HepG2 (cell line): ENCODE results near the gene TEAD1. TPM values are rescaled to one million over a fixed set of nuclear protein-coding genes. Genes with fewer than 3 reads are reported as not detected.
A peak's percentile ranks its signal among the peaks of the same experiment; 100 is the strongest.

Experiments
- CHCHD3 ChIP-seq: sonication (generic); formaldehyde crosslinking; IDR thresholded peaks from 2 replicates; pipeline ENCODE4 v1.8.0; 2022; ENCODE audit warnings: mild to moderate bottlenecking, missing genetic modification reagents, moderate library complexity
- IRF2 ChIP-seq: IDR thresholded peaks from 2 replicates; pipeline ENCODE4 v1.6.1; 2018; ENCODE audit warnings: missing genetic modification reagents, missing compliant biosample characterization
- KLF15 ChIP-seq: sonication (generic); formaldehyde crosslinking; IDR thresholded peaks from 2 replicates; pipeline ENCODE4 v1.8.1; 2023; ENCODE audit warnings: borderline replicate concordance, mild to moderate bottlenecking, inconsistent platforms, missing genetic modification reagents, mixed read lengths
- SOX5 ChIP-seq: IDR thresholded peaks from 2 replicates; pipeline ENCODE4 v1.6.1; 2016; ENCODE audit warnings: borderline replicate concordance
- TBL1XR1 ChIP-seq: fragments of 150-350 bp; IDR thresholded peaks from 2 replicates; pipeline ENCODE4 v1.6.1; 2014; ENCODE audit warnings: borderline replicate concordance, low read length; ENCODE audit not compliant: partially characterized antibody
- TP53 ChIP-seq: sonication (generic); formaldehyde crosslinking; conservative IDR thresholded peaks from 2 replicates; pipeline ENCODE4 v1.4.0; 2020; ENCODE audit warnings: missing genetic modification reagents
- ZNF484 ChIP-seq: sonication (generic); formaldehyde crosslinking; IDR thresholded peaks from 2 replicates; pipeline ENCODE4 v1.5.1; 2020; ENCODE audit warnings: mild to moderate bottlenecking, low read depth, missing genetic modification reagents, borderline replicate concordance
- ZNF547 ChIP-seq: sonication (generic); formaldehyde crosslinking; IDR thresholded peaks from 2 replicates; pipeline ENCODE4 v1.5.1; 2020; ENCODE audit warnings: mild to moderate bottlenecking, missing genetic modification reagents
- ZNF720 ChIP-seq: sonication (generic); formaldehyde crosslinking; IDR thresholded peaks from 2 replicates; pipeline ENCODE4 v1.4.0; 2020; ENCODE audit warnings: missing genetic modification reagents
- ZNF879 ChIP-seq: sonication (generic); formaldehyde crosslinking; IDR thresholded peaks from 2 replicates; pipeline ENCODE4 v1.8.1; 2023; ENCODE audit warnings: missing genetic modification reagents
- polyA plus RNA-seq, 8 experiments: library from polyadenylated mRNA; depleted of rRNA in 3 of 8; stranded (reverse) in 7 of 8; unstranded in 1 of 8; fragments of >200 nt; fragmentation: Illumina TruSeq in 4 of 8; extraction: Trizol in 4 of 8; gene quantifications; 2 replicates each; pipeline versions ENCODE4 v1.2.1 to v1.2.3, GENCODE V29; 2011 to 2016; ENCODE audit warnings: low read depth in 4 of 8, missing spikeins in 1 of 8, mixed read lengths in 1 of 8; ENCODE audit not compliant: insufficient read depth in 1 of 8
- total RNA-seq, 5 experiments: library from RNA; depleted of rRNA; stranded (reverse); fragments of >200 nt; fragmentation: Illumina TruSeq; extraction: Trizol; gene quantifications; 2 replicates each; pipeline ENCODE4 v1.2.3, GENCODE V29; 2016; ENCODE audit warnings: low read depth in 1 of 5
- TF ChIP-seq, protein P1 (sequence below): IDR thresholded peaks from 2 replicates; pipeline ENCODE4 v1.6.1; 2016
- TF ChIP-seq, protein P2 (sequence below): sonication (generic); formaldehyde crosslinking; IDR thresholded peaks from 2 replicates; pipeline ENCODE4 v1.4.0; 2020; ENCODE audit warnings: mild to moderate bottlenecking, low read depth, missing genetic modification reagents
- TF ChIP-seq, protein P3 (sequence below), 2 experiments: fragments of 450-650 bp in 1 of 2; sonication (generic) in 1 of 2; formaldehyde crosslinking; IDR thresholded peaks; 2 replicates each; pipeline versions ENCODE4 v1.5.0 to v1.8.0; 2020 to 2022; ENCODE audit warnings: mild to moderate bottlenecking in 1 of 2, missing genetic modification reagents in 1 of 2
- TF ChIP-seq, protein P4 (sequence below): IDR thresholded peaks from 2 replicates; pipeline ENCODE4 v1.6.1; 2016; ENCODE audit warnings: control low read depth
- TF ChIP-seq, protein P5 (sequence below): sonication (generic); formaldehyde crosslinking; IDR thresholded peaks from 2 replicates; pipeline ENCODE4 v1.5.0; 2020; ENCODE audit warnings: mild to moderate bottlenecking, missing genetic modification reagents, borderline replicate concordance
- TF ChIP-seq, protein P6 (sequence below): sonication (generic); formaldehyde crosslinking; IDR thresholded peaks from 2 replicates; pipeline ENCODE4 v1.8.1; 2023; ENCODE audit warnings: mild to moderate bottlenecking, moderate library complexity, missing genetic modification reagents
- TF ChIP-seq, protein P7 (sequence below): sonication (generic); formaldehyde crosslinking; IDR thresholded peaks from 2 replicates; pipeline ENCODE4 v1.4.0; 2020; ENCODE audit warnings: missing genetic modification reagents, mild to moderate bottlenecking, borderline replicate concordance

TEAD1 gene
- total and polyA plus RNA-seq, 2 of the 13 experiments (the other 11 are each of a cell fraction or from before 2014, with no cell fraction given) = 20.1 to 30.5 TPM

DNA sequence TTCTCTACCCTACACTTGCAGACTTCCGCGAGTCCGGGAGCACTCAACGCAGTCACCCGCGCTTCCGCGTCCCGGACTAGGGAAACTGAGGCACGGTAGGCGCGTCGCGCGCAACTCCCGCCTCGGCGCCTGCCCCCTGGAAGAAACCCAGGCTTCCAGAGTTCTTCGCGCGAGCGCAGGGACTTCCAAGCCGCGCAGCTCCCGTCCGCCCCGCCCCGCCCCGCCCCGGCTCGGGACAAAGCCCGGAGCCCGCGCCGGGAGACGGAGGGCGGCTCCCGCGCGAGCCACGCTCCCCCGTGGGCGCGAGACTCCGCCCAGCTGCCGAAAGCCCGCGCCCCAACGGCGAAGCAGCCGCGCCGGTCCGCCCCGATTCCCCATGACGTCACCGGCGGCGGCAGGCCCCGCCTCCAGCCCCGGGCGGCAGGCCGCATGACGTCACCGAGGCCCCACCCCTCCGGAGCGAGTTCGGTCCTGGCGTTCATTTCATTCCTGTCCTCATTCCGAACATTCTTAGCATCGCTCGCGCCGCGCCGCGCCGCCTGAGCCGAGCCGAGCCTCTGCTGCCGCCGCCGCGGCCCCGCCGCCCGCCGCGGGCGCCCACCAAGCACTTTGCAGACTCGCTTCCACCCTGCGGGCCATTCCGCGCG is at the start of gene TEAD1 (continued):
- TF ChIP-seq, protein P1, sequence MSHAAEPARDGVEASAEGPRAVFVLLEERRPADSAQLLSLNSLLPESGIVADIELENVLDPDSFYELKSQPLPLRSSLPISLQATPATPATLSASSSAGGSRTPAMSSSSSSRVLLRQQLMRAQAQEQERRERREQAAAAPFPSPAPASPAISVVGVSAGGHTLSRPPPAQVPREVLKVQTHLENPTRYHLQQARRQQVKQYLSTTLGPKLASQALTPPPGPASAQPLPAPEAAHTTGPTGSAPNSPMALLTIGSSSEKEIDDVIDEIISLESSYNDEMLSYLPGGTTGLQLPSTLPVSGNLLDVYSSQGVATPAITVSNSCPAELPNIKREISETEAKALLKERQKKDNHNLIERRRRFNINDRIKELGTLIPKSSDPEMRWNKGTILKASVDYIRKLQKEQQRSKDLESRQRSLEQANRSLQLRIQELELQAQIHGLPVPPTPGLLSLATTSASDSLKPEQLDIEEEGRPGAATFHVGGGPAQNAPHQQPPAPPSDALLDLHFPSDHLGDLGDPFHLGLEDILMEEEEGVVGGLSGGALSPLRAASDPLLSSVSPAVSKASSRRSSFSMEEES (CRISPR knock-in tag) = no peak
- TF ChIP-seq, protein P2, sequence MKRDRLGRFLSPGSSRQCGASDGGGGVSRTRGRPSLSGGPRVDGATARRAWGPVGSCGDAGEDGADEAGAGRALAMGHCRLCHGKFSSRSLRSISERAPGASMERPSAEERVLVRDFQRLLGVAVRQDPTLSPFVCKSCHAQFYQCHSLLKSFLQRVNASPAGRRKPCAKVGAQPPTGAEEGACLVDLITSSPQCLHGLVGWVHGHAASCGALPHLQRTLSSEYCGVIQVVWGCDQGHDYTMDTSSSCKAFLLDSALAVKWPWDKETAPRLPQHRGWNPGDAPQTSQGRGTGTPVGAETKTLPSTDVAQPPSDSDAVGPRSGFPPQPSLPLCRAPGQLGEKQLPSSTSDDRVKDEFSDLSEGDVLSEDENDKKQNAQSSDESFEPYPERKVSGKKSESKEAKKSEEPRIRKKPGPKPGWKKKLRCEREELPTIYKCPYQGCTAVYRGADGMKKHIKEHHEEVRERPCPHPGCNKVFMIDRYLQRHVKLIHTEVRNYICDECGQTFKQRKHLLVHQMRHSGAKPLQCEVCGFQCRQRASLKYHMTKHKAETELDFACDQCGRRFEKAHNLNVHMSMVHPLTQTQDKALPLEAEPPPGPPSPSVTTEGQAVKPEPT = no peak
- TF ChIP-seq ZNF720 (CRISPR knock-in tag) = no peak
- TF ChIP-seq, protein P3, sequence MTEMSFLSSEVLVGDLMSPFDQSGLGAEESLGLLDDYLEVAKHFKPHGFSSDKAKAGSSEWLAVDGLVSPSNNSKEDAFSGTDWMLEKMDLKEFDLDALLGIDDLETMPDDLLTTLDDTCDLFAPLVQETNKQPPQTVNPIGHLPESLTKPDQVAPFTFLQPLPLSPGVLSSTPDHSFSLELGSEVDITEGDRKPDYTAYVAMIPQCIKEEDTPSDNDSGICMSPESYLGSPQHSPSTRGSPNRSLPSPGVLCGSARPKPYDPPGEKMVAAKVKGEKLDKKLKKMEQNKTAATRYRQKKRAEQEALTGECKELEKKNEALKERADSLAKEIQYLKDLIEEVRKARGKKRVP (CRISPR knock-in tag; IDR thresholded peaks at IDR 0.05) = 0 out of 4 replicates have a peak, but pooled peaks of 1 of the 2 experiments have one; percentile 35
- TF ChIP-seq, protein P4, sequence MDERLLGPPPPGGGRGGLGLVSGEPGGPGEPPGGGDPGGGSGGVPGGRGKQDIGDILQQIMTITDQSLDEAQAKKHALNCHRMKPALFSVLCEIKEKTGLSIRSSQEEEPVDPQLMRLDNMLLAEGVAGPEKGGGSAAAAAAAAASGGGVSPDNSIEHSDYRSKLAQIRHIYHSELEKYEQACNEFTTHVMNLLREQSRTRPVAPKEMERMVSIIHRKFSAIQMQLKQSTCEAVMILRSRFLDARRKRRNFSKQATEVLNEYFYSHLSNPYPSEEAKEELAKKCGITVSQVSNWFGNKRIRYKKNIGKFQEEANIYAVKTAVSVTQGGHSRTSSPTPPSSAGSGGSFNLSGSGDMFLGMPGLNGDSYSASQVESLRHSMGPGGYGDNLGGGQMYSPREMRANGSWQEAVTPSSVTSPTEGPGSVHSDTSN (CRISPR knock-in tag) = no peak
- TF ChIP-seq, protein P5, sequence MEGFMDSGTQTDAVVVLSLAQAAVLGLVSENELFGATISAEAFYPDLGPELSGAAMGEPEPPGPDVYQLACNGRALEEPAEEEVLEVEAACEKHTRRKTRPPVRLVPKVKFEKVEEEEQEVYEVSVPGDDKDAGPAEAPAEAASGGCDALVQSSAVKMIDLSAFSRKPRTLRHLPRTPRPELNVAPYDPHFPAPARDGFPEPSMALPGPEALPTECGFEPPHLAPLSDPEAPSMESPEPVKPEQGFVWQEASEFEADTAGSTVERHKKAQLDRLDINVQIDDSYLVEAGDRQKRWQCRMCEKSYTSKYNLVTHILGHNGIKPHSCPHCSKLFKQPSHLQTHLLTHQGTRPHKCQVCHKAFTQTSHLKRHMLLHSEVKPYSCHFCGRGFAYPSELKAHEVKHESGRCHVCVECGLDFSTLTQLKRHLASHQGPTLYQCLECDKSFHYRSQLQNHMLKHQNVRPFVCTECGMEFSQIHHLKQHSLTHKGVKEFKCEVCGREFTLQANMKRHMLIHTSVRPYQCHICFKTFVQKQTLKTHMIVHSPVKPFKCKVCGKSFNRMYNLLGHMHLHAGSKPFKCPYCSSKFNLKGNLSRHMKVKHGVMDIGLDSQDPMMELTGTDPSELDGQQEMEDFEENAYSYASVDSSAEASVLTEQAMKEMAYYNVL (CRISPR knock-in tag) = no peak
- TF ChIP-seq KLF15 (CRISPR knock-in tag) = no peak
- TF ChIP-seq ZNF879 = no peak
- no peak for TF ChIP-seq CHCHD3
- peak; percentile 89 for TF ChIP-seq IRF2 (CRISPR knock-in tag)
- TF ChIP-seq TBL1XR1 = peak; percentile 84
- TF ChIP-seq, protein P6, sequence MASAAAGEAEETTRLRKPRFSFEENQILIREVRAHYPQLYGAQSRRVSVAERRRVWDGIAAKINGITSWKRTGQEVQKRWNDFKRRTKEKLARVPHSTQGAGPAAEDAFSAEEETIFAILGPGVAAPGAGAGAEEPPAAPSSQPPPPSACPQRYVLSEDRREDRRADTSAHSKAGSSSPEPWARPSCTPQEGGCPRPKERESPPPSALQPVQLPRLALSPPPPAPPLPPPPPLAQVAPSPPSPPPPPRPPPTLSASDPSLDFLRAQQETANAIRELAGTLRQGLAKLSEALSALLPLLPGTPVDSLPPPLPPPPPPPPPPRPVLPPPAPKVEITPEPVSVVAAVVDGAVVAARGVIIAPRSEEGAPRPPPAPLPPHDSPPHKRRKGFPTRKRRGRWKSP (CRISPR knock-in tag) = peak; percentile 45; the same call in 1 of the 2 replicates
- TF ChIP-seq TP53 (CRISPR knock-in tag) = no peak
- no peak for TF ChIP-seq ZNF484
- TF ChIP-seq, protein P7, sequence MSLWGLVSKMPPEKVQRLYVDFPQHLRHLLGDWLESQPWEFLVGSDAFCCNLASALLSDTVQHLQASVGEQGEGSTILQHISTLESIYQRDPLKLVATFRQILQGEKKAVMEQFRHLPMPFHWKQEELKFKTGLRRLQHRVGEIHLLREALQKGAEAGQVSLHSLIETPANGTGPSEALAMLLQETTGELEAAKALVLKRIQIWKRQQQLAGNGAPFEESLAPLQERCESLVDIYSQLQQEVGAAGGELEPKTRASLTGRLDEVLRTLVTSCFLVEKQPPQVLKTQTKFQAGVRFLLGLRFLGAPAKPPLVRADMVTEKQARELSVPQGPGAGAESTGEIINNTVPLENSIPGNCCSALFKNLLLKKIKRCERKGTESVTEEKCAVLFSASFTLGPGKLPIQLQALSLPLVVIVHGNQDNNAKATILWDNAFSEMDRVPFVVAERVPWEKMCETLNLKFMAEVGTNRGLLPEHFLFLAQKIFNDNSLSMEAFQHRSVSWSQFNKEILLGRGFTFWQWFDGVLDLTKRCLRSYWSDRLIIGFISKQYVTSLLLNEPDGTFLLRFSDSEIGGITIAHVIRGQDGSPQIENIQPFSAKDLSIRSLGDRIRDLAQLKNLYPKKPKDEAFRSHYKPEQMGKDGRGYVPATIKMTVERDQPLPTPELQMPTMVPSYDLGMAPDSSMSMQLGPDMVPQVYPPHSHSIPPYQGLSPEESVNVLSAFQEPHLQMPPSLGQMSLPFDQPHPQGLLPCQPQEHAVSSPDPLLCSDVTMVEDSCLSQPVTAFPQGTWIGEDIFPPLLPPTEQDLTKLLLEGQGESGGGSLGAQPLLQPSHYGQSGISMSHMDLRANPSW (CRISPR knock-in tag) = no peak
- TF ChIP-seq SOX5 (CRISPR knock-in tag) = peak; percentile 40; the same call in 1 of the 2 replicates
- TF ChIP-seq ZNF547 (CRISPR knock-in tag) = peak; percentile 35; the same call in 1 of the 2 replicates
